ENCODE data around the gene NPAS3. TPM values are rescaled to one million over a fixed set of nuclear protein-coding genes. Genes with fewer than 3 reads are reported as not detected.

The NPAS3 gene
- total and polyA plus RNA-seq, 2 of the 8 experiments (the other 6 are each of a cell fraction or from before 2014, with no cell fraction given), result 0.11 to 0.60 TPM

- DNase-seq (ENCODE audit: low read depth in 1 of 2, low spot score in 2 of 2), result no peak
- CTCF ChIA-PET (ENCODE audit: partially characterized antibody), result interaction anchor here (0.6 kb wide), 1 partner anchor 41 kb away, joined by 3 read pairs; no protein-coding TSS in a partner anchor
- WGBS, 2 experiments (ENCODE audit: extremely low coverage in 1 of 2, insufficient coverage in 1 of 2, insufficient read length in 1 of 2, insufficient replicate concordance in 2 of 2, low coverage in 1 of 2, low lambda C conversion rate in 2 of 2, missing lambda C conversion rate in 1 of 2), result 91% methylated on average over 7 of the region's 7 CpGs; no CpG with 5 or more reads in 1 of the 2 experiments
Measured at GRCh38 chr14:33777681-33778080, 839.0 kb downstream of the NPAS3 start.

More at GRCh38 chr14:33777681-33778080, 839.0 kb downstream of the NPAS3 start:
- Histone ChIP-seq H2AK5ac (ENCODE audit: low read depth, low read length) (no peak overlapping the region), H3K79me2 (ENCODE audit: control insufficient read depth in 1 of 2, insufficient read depth in 2 of 2, low read length in 2 of 2) (no peaks in the 10 kb centered on the region), H3K23me2 (ENCODE audit: low read depth, low read length) (no peaks in the 10 kb centered on the region), H3K27me3 (replicated peaks in 1 of 4; ENCODE audit: control insufficient read depth in 3 of 4, extremely low read depth in 1 of 4, insufficient read depth in 3 of 4, low read length in 3 of 4) (no peaks in the 10 kb centered on the region), H3K4me1 (replicated peaks in 1 of 4; ENCODE audit: control insufficient read depth in 3 of 4, insufficient read depth in 4 of 4, low read length in 3 of 4) (peaks cover 0 to 11% (median 0%) of the 10 kb centered on the region in 4 experiments; a peak in 2 of 7 replicates), H2BK5ac (ENCODE audit: low read depth, low read length) (no peak overlapping the region), H3K4me2 (ENCODE audit: insufficient read depth in 1 of 2, low read depth in 2 of 2, low read length in 2 of 2) (no peak overlapping the region), H3K18ac (ENCODE audit: extremely low read depth, low read length) (no peak overlapping the region), H4K8ac (ENCODE audit: extremely low read depth, insufficient read depth, low read length) (no peak overlapping the region), H3K79me1 (ENCODE audit: low read depth, low read length) (no peaks in the 10 kb centered on the region), H3K27ac (ENCODE audit: low read depth, low read length) (no peak overlapping the region), H3K56ac (replicated peaks; ENCODE audit: insufficient read length, low read depth, low read length) (no peak overlapping the region), H4K91ac (replicated peaks; ENCODE audit: insufficient read length, low read length) (no peak overlapping the region), H3K4ac (replicated peaks; ENCODE audit: insufficient read length, low read depth, low read length) (no peak overlapping the region), H2BK120ac (replicated peaks; ENCODE audit: low read depth, low read length) (no peak overlapping the region), H2BK12ac (ENCODE audit: low read depth, low read length) (no peak overlapping the region), H3K9me3 (ENCODE audit: insufficient read depth in 2 of 2, low read depth in 1 of 2, low read length in 1 of 2) (no peaks in the 10 kb centered on the region), H3K9ac (replicated peaks in 1 of 4; ENCODE audit: extremely low read depth in 1 of 4, low read depth in 3 of 4, low read length in 3 of 4) (no peak overlapping the region), H3K23ac (ENCODE audit: insufficient read length) (no peak overlapping the region), H4K5ac (ENCODE audit: insufficient read length, low read depth, low read length) (no peak overlapping the region), H2AFZ (ENCODE audit: low read length) (no peak overlapping the region), H2BK20ac (ENCODE audit: low read length) (no peak overlapping the region), H3K36me3 (ENCODE audit: control insufficient read depth in 2 of 4, insufficient read depth in 4 of 4, low read length in 3 of 4) (no peaks in the 10 kb centered on the region), H2BK15ac (ENCODE audit: low read length) (no peak overlapping the region), H3K14ac (ENCODE audit: insufficient read length) (no peak overlapping the region), H3K4me3 (ENCODE audit: extremely low read depth in 1 of 4, insufficient read depth in 2 of 4, low read depth in 3 of 4, low read length in 4 of 4) (no peak overlapping the region), H4K20me1 (replicated peaks in 1 of 2; ENCODE audit: control insufficient read depth in 1 of 2, insufficient read depth in 2 of 2, low read length in 2 of 2) (no peaks in the 10 kb centered on the region)
- POLR2A ChIA-PET (ENCODE audit: partially characterized antibody), result no interaction called here
- TF ChIP-seq MAFK (IDR thresholded peaks at IDR 0.05; ENCODE audit: low read depth, low read length) (no peak), BRCA1 (IDR thresholded peaks at IDR 0.05; ENCODE audit: low read depth, low read length) (no peak), USF2 (IDR thresholded peaks at IDR 0.05; ENCODE audit: low read length) (no peak)
- no peak for FAIRE-seq

Data from H1 (cell line).